Ascending aorta (tissue), 2 donors: ENCODE measurements around the gene KIF3C. TPM values are rescaled to one million over a fixed set of nuclear protein-coding genes. Genes with fewer than 3 reads are reported as not detected.
"Not testable (repeated sequence)": the region's sequence is repeated elsewhere in the genome, so short reads cannot be mapped to it uniquely, and the experiment has no call there.

Experiments
- DNase-seq, 2 donors: peaks; one replicate each; pipeline ENCODE4 v3.0.0-alpha.2; 2019; ENCODE audit warnings: low spot score in 2 of 2
- H3K27ac ChIP-seq, 2 donors: fragments of 200-600 bp; sonication (generic); one replicate each; pipeline ENCODE4 v1.5.1; 2016 to 2017; ENCODE audit warnings: mild to moderate bottlenecking in 1 of 2
- H3K27me3 ChIP-seq: fragments of 200-600 bp; sonication (generic); one replicate; pipeline ENCODE4 v1.5.1; 2017
- H3K36me3 ChIP-seq, 2 donors: fragments of 200-600 bp; sonication (generic); one replicate each; pipeline ENCODE4 v1.5.1; 2016
- H3K4me1 ChIP-seq, 2 donors: fragments of 200-600 bp; sonication (generic); one replicate each; pipeline ENCODE4 v1.5.1; 2016 to 2017; ENCODE audit warnings: mild to moderate bottlenecking in 1 of 2
- H3K4me3 ChIP-seq, 2 donors: fragments of 200-600 bp; sonication (generic); one replicate each; pipeline ENCODE4 v1.5.1; 2016 to 2017; ENCODE audit warnings: mild to moderate bottlenecking in 1 of 2
- H3K9me3 ChIP-seq, 2 donors: fragments of 200-600 bp; sonication (generic); one replicate each; pipeline ENCODE4 v1.5.1; 2016
- intact Hi-C: fragments of 100-400 bp; cut with DNase I; formaldehyde crosslinking; loops from one replicate; pipeline ENCODE4 v1.15.1; 2023
- total RNA-seq: library from RNA; depleted of rRNA; stranded (reverse); fragments of >200 nt; gene quantifications from one replicate; pipeline ENCODE4 v1.1.0, GENCODE V29; 2016
- TF ChIP-seq, protein P1 (sequence below), 3 experiments: fragments of 200-600 bp in 2 of 3; fragments of 450-650 bp in 1 of 3; sonication (generic) in 2 of 3; IDR thresholded peaks; one replicate each; pipeline ENCODE4 v1.5.1; 2016 to 2019; ENCODE audit warnings: antibody characterized with exemption in 3 of 3, mild to moderate bottlenecking in 1 of 3, moderate library complexity in 1 of 3

KIF3C gene
- total RNA-seq, 1 donor from 2014 or later, result 11.9 TPM

DNA sequence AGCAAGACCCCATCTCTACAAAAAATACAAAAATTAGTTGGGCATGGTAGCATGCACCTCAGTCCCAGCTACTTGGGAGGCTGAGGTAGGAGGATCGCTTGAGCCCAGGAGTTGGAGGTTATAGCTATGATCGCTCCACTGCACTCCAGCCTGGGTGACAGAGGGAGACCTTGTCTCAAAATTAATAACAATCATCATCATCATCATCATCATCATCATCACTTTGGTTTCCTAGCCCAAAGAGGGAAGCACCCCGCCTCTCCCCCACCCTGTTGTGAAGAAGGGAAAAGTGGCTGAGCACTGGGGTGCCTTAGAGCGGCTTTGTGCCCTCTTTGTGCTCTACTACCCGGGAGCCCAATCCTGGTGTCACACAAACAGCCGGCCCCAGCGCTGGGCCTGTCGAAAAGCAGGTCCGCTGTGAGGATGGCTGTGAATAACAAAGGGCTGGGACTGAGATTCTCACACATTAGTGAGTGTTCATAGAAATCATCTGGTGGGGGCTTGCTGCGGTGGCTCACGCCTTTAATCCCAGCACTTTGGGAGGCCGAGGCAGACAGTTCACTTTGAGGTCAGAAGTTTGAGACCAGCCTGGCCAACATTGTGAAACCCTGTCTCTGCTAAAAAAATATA lies 61.4 kb downstream of the KIF3C start:
- Histone ChIP-seq H3K36me3 (no peaks in the 10 kb centered on the region), H3K27me3 (no peaks in the 10 kb centered on the region), H3K9me3 (no peaks in the 10 kb centered on the region), H3K4me1 (no peaks in the 10 kb centered on the region), H3K27ac (no peak overlapping the region), H3K4me3 (no peak overlapping the region)
- DNase-seq, result no peak
- TF ChIP-seq, protein P1, sequence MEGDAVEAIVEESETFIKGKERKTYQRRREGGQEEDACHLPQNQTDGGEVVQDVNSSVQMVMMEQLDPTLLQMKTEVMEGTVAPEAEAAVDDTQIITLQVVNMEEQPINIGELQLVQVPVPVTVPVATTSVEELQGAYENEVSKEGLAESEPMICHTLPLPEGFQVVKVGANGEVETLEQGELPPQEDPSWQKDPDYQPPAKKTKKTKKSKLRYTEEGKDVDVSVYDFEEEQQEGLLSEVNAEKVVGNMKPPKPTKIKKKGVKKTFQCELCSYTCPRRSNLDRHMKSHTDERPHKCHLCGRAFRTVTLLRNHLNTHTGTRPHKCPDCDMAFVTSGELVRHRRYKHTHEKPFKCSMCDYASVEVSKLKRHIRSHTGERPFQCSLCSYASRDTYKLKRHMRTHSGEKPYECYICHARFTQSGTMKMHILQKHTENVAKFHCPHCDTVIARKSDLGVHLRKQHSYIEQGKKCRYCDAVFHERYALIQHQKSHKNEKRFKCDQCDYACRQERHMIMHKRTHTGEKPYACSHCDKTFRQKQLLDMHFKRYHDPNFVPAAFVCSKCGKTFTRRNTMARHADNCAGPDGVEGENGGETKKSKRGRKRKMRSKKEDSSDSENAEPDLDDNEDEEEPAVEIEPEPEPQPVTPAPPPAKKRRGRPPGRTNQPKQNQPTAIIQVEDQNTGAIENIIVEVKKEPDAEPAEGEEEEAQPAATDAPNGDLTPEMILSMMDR (IDR thresholded peaks at IDR 0.05), result no peak
- intact Hi-C loops, result no loop called here

DNA sequence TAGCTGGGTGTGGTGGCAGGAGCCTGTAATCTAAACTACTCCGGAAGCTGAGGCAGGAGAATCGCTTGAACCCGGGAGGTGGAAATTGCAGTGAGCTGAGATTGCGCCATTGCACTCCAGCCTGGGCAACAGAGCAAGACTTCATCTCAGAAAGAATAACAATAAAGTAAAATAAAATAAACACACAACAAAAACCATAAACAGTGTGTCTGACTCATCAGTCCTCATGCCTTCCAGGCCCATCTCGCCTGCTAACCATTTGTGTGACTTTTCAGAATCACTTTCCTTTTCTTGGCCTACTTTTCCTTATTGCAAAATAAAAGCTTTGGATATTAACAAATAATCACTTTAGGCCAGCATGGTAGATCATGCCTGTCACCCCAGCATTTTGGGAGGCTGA lies 62.0 kb downstream of the KIF3C start:
- no peaks in the 10 kb centered on the region for H3K4me1 ChIP-seq
- TF ChIP-seq, protein P1 (IDR thresholded peaks at IDR 0.05), result no peak
- intact Hi-C loops, result no loop called here
- DNase-seq, result no peak
- H3K4me3 ChIP-seq, result no peak overlapping the region
- H3K9me3 ChIP-seq, result no peaks in the 10 kb centered on the region
- H3K27me3 ChIP-seq, result no peaks in the 10 kb centered on the region
- no peak overlapping the region for H3K27ac ChIP-seq
- H3K36me3 ChIP-seq, result no peaks in the 10 kb centered on the region

DNA sequence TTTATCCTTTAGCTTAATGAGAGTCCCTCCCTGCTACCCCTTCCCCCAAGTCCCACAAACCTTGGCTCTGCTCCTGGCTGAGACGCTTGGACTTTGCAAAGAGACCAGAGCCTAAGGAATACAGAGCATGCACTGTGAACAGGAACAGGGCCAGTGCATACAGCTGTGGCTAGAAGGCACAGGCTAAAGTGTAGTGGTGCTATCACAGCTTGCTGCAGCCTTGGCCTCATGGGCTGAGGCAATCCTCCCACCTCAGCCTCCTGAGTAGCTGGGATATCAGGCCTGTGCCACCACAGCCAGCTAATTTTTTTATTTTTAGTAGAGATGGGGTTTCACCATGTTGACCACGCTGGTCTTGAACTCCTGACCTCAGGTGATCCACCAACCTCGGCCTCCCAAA lies 64.5 kb downstream of the KIF3C start:
- no peak for DNase-seq
- H3K27ac ChIP-seq, result no peak overlapping the region
- H3K9me3 ChIP-seq, result no peaks in the 10 kb centered on the region
- intact Hi-C loops, result no loop called here
- H3K27me3 ChIP-seq, result no peaks in the 10 kb centered on the region
- TF ChIP-seq, protein P1 (IDR thresholded peaks at IDR 0.05), result no peak
- H3K36me3 ChIP-seq, result no peaks in the 10 kb centered on the region
- H3K4me3 ChIP-seq, result no peak overlapping the region
- no peaks in the 10 kb centered on the region for H3K4me1 ChIP-seq

DNA sequence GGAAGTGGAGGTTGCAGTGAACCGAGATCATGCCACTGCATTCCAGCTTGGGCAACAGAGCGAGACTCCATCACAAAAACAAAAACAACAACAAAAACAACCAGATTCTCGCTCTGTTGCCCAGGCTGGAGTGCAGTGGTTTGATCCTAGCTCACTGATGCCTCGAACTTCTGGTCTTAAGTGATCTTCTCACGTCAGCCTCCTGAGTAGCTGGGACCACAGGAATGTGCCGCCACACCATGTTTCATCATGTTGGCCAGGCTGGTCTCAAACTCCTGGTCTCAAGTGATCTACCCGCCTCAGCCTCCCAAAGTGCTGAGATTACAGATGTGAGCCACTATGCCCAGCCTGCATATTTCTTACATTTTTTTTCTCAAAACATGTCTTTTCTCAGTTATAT lies 64.9 kb downstream of the KIF3C start:
- intact Hi-C loops, H3K27ac ChIP-seq, H3K4me3 ChIP-seq, DNase-seq, H3K9me3 ChIP-seq, H3K4me1 ChIP-seq, H3K27me3 ChIP-seq, H3K36me3 ChIP-seq: not testable (repeated sequence)

DNA sequence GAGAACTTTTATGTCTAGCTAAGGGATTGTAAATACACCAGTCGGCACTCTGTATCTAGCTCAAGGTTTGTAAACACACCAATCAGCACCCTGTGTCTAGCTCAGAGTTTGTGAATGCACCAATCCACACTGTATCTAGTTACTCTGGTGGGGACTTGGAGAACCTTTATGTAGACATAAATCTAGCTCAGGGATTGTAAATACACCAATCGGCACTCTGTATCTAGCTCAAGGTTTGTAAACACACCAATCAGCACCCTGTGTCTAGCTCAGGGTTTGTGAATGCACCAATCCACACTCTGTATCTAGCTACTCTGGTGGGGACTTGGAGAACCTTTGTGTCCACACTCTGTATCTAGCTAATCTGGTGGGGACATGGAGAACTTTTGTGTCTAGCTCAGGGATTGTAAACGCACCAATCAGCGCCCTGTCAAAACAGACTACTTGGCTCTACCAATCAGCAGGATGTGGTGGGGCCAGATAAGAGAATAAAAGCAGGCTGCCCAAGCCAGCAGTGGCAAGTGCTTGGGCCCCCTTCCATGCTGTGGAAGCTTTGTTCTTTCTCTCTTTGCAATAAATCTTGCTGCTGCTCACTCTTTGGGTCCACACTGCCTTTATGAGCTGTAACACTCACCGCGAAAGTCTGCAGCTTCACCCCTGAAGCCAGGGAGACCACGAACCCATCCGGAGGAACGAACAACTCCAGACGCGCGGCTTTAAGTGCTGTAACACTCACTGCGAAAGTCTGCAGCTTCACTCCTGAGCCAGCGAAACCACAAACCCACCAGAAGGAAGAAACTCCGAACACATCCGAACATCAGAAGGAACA lies 66.1 kb downstream of the KIF3C start:
- H3K9me3 ChIP-seq, H3K4me1 ChIP-seq, H3K4me3 ChIP-seq, intact Hi-C loops, DNase-seq, H3K27ac ChIP-seq, H3K36me3 ChIP-seq, H3K27me3 ChIP-seq: not testable (repeated sequence)

DNA sequence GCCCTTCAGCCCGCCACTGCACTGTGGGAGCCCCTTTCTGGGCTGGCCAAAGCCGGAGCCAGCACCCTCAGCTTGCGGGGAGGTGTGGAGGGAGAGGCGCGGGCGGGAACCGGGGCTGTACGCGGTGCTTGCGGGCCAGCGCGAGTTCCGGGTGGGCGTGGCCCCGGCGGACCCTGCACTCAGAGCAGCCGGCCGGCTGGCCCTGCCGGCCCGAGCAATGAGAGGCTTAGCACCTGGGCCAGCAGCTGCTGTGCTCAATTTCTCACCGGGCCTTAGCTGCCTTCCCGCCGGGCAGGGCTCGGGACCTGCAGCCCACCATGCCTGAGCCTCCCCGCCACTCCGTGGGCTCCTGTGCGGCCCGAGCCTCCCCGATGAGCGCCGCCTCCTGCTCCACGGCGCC lies 66.9 kb downstream of the KIF3C start:
- H3K36me3 ChIP-seq, H3K27me3 ChIP-seq, H3K9me3 ChIP-seq, H3K4me3 ChIP-seq, intact Hi-C loops, H3K4me1 ChIP-seq, DNase-seq, H3K27ac ChIP-seq: not testable (repeated sequence)

DNA sequence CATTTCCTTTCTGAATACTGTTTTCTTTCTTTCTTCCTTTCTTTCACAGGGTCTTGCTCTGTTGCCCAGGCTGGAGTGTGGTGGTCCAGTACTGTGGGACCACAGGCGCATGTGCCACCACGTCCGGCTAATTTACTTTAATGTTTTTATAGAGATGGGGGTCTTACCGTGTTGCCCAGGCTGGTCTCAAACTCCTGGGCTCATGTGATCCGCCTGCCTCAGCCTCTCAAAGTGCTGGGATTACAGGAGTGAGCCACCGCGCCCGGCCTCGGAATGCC lies 68.7 kb downstream of the KIF3C start:
- DNase-seq, H3K27ac ChIP-seq, H3K4me3 ChIP-seq, H3K9me3 ChIP-seq, H3K4me1 ChIP-seq, H3K36me3 ChIP-seq, H3K27me3 ChIP-seq, intact Hi-C loops: not testable (repeated sequence)
